K562 (cell line): ENCODE results near the gene TLE3. TPM values are rescaled to one million over a fixed set of nuclear protein-coding genes. Genes with fewer than 3 reads are reported as not detected.

ENCODE experiments used
- BRD9 ChIP-seq: fragments of 450-650 bp; IDR thresholded peaks from 2 replicates; pipeline ENCODE4 v1.6.1; 2018; ENCODE audit warnings: low read depth; ENCODE audit not compliant: partially characterized antibody
- GATA2 ChIP-seq: sonication (generic); formaldehyde crosslinking; IDR thresholded peaks from 2 replicates; pipeline ENCODE4 v1.4.0; 2020; ENCODE audit warnings: mild to moderate bottlenecking, missing genetic modification reagents
- MEF2A ChIP-seq: IDR thresholded peaks from 2 replicates; pipeline ENCODE4 v1.6.1; 2011; ENCODE audit warnings: low read depth, mild to moderate bottlenecking, low read length, moderate library complexity; ENCODE audit not compliant: control insufficient read depth
- MTA3 ChIP-seq: fragments of 450-650 bp; formaldehyde crosslinking; IDR thresholded peaks from 2 replicates; pipeline ENCODE4 v1.6.1; 2017; ENCODE audit warnings: mild to moderate bottlenecking, borderline replicate concordance
- MYBL2 ChIP-seq, 2 experiments: fragments of 450-650 bp in 1 of 2; sonication (generic) in 1 of 2; formaldehyde crosslinking in 1 of 2; IDR thresholded peaks; 2 replicates each; pipeline versions ENCODE4 v1.6.1 to v1.8.1; 2017 to 2022; ENCODE audit warnings: borderline replicate concordance in 1 of 2, inconsistent platforms in 1 of 2, low read depth in 1 of 2, mild to moderate bottlenecking in 1 of 2, missing genetic modification reagents in 1 of 2, moderate library complexity in 1 of 2
- MYC ChIP-seq, 2 experiments: fragments of 250-450 bp in 1 of 2; sonication (Bioruptor Pico) in 1 of 2; IDR thresholded peaks; 2 replicates each; pipeline versions ENCODE4 v1.5.1 to v1.6.1; 2012 to 2021; ENCODE audit warnings: low read depth in 2 of 2, borderline replicate concordance in 1 of 2, improper control_type of control experiment in 1 of 2, low read length in 1 of 2, mild to moderate bottlenecking in 1 of 2, moderate library complexity in 1 of 2
- NCOA2 ChIP-seq, 2 experiments: fragments of 450-650 bp; IDR thresholded peaks; 2 replicates each; pipeline ENCODE4 v1.6.1; 2018; ENCODE audit warnings: mild to moderate bottlenecking in 2 of 2, moderate library complexity in 1 of 2; ENCODE audit not compliant: partially characterized antibody in 2 of 2
- NR4A1 ChIP-seq, 2 experiments: fragments of 250-450 bp in 1 of 2; fragments of 450-650 bp in 1 of 2; sonication (Bioruptor Pico) in 1 of 2; IDR thresholded peaks; 2 replicates each; pipeline versions ENCODE4 v1.4.0 to v1.6.1; 2016 to 2020; ENCODE audit warnings: mild to moderate bottlenecking in 2 of 2, missing compliant biosample characterization in 1 of 2, missing genetic modification characterization in 1 of 2, moderate library complexity in 1 of 2
- TAF1 ChIP-seq: IDR thresholded peaks from 2 replicates; pipeline ENCODE4 v1.6.1; 2011; ENCODE audit warnings: mild to moderate bottlenecking, low read length, moderate library complexity; ENCODE audit not compliant: insufficient read depth, control insufficient read depth, severe bottlenecking; ENCODE audit errors: extremely low read depth
- ZKSCAN8 ChIP-seq: fragments of 200-800 bp; sonication (Bioruptor generic); IDR thresholded peaks from 2 replicates; pipeline ENCODE4 v1.6.1; 2016; ENCODE audit warnings: missing genetic modification characterization, missing compliant biosample characterization
- ZNF212 ChIP-seq: fragments of 450-650 bp; formaldehyde crosslinking; IDR thresholded peaks from 2 replicates; pipeline ENCODE4 v1.4.0; 2020; ENCODE audit warnings: mild to moderate bottlenecking
- ZNF239 ChIP-seq: fragments of 250-450 bp; sonication (Bioruptor Pico); IDR thresholded peaks from 2 replicates; pipeline ENCODE4 v1.4.0; 2020; ENCODE audit warnings: mild to moderate bottlenecking
- ZNF354B ChIP-seq: fragments of 250-450 bp; sonication (Bioruptor Pico); IDR thresholded peaks from 2 replicates; pipeline ENCODE4 v1.4.0; 2020
- polyA plus RNA-seq, 8 experiments: library from polyadenylated mRNA; depleted of rRNA in 4 of 8; stranded (reverse) in 5 of 8; unstranded in 3 of 8; fragments of >200 nt; fragmentation: Nextera tagmentation in 2 of 8; fragmentation: Illumina TruSeq in 1 of 8; extraction: Ambion mirVana in 2 of 8; extraction: Trizol in 1 of 8; gene quantifications; 2 replicates each; pipeline versions ENCODE4 v1.2.1 to v1.2.3, GENCODE V29; 2011 to 2014; ENCODE audit warnings: inconsistent platforms in 1 of 8, missing spikeins in 1 of 8
- total RNA-seq, 7 experiments: library from RNA; depleted of rRNA in 6 of 7; stranded (reverse); fragments of >200 nt in 6 of 7; fragmentation: Illumina TruSeq in 2 of 7; extraction: Trizol in 2 of 7; gene quantifications; 2 replicates each; pipeline versions ENCODE4 v1.2.1 to v1.2.3, GENCODE V29; 2011 to 2021; ENCODE audit warnings: low replicate concordance in 1 of 7
- TF ChIP-seq, protein P1 (sequence below), 2 experiments: fragments of 450-650 bp; IDR thresholded peaks; 2 replicates each; pipeline ENCODE4 v1.6.1; 2016
- TF ChIP-seq, protein P2 (sequence below): fragments of 450-650 bp; IDR thresholded peaks from 2 replicates; pipeline ENCODE4 v1.6.1; 2016; ENCODE audit warnings: antibody characterized with exemption
- TF ChIP-seq, protein P3 (sequence below): fragments of 250-450 bp; sonication (Bioruptor Pico); IDR thresholded peaks from 2 replicates; pipeline ENCODE4 v1.8.0; 2021; ENCODE audit warnings: mild to moderate bottlenecking, moderate library complexity

The TLE3 gene
- total and polyA plus RNA-seq, 9 of the 15 experiments (the other 6 are each of a cell fraction or from before 2014, with no cell fraction given), result 1.5 to 84.2 (median 14.1) TPM

DNA sequence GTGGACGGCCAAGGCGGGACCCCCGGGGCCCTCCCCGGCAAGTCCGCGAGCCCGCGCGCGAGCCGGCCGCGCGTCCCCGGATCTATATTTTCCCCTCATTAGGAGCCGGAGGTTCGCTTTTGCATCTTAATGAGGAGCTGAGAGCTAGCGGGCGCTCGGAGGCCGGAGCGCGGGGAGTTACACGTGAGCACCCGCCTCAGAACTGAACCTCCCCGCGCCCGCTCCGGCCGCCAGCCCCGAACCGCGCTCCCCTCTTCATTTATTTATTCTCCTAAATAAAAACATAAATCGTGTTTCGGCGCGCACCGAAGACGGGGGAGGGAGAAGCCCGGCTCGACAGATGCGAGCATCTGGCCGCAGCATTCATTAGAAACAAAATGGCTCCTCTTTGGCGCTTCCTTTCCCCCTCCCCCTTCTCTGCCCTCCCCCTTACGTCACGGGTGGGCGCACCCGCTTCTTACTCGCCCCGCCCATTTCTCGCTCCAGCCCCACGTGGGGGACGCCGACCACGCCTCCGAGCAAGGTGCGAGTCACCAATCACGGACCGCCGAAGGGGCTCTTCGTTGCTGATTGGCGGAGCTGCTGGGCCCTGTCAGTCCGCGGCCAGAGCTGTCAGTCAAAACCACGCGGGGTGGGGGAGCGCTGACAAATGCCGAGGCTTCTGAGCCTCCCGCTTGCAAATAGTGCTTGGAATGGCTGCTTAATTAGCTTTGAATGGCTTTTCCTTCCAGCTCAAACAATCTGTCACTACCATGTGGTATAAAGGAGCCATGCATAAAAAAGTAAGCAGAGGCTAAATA lies 1.6 kb upstream of the TLE3 start (continued):
- TF ChIP-seq NR4A1 (CRISPR knock-in tag; IDR thresholded peaks at IDR 0.05) (no peak), NR4A1 (tag; IDR thresholded peaks at IDR 0.05) (no peak), ZKSCAN8 (CRISPR knock-in tag) (no peak), BRD9 (no peak), TAF1 (peak; percentile 92), MYBL2 (IDR thresholded peaks at IDR 0.05; ENCODE audit: low read depth) (no peak), MYBL2 (CRISPR knock-in tag; IDR thresholded peaks at IDR 0.05; ENCODE audit: borderline replicate concordance) (no peak), NCOA2 (IDR thresholded peaks at IDR 0.05; ENCODE audit: partially characterized antibody in 2 of 2) (no peak), GATA2 (no peak), MTA3 (peak; percentile 56; the same call in 1 of the 2 replicates), ZNF239 (CRISPR knock-in tag) (no peak), MYC (IDR thresholded peaks at IDR 0.05; ENCODE audit: low read depth, low read length) (peak; percentile 83), MYC (CRISPR knock-in tag; IDR thresholded peaks at IDR 0.05; ENCODE audit: borderline replicate concordance, low read depth) (0 out of 2 replicates have a peak, but pooled peaks have one; percentile 46), MEF2A (no peak), ZNF212 (CRISPR knock-in tag) (no peak), ZNF354B (CRISPR knock-in tag) (no peak)
- TF ChIP-seq, protein P1, sequence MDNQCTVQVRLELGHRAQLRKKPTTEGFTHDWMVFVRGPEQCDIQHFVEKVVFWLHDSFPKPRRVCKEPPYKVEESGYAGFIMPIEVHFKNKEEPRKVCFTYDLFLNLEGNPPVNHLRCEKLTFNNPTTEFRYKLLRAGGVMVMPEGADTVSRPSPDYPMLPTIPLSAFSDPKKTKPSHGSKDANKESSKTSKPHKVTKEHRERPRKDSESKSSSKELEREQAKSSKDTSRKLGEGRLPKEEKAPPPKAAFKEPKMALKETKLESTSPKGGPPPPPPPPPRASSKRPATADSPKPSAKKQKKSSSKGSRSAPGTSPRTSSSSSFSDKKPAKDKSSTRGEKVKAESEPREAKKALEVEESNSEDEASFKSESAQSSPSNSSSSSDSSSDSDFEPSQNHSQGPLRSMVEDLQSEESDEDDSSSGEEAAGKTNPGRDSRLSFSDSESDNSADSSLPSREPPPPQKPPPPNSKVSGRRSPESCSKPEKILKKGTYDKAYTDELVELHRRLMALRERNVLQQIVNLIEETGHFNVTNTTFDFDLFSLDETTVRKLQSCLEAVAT (IDR thresholded peaks at IDR 0.05), result peak in 1 of 2 experiments; percentile 13; a peak in 1 of 4 replicates
- TF ChIP-seq, protein P2, sequence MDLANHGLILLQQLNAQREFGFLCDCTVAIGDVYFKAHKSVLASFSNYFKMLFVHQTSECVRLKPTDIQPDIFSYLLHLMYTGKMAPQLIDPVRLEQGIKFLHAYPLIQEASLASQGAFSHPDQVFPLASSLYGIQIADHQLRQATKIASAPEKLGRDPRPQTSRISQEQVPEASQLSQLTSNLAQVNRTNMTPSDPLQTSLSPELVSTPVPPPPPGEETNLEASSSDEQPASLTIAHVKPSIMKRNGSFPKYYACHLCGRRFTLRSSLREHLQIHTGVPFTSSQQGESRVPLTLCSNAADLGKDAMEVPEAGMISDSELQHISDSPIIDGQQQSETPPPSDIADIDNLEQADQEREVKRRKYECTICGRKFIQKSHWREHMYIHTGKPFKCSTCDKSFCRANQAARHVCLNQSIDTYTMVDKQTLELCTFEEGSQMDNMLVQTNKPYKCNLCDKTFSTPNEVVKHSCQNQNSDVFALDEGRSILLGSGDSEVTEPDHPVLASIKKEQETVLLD, result no peak
- TF ChIP-seq, protein P3, sequence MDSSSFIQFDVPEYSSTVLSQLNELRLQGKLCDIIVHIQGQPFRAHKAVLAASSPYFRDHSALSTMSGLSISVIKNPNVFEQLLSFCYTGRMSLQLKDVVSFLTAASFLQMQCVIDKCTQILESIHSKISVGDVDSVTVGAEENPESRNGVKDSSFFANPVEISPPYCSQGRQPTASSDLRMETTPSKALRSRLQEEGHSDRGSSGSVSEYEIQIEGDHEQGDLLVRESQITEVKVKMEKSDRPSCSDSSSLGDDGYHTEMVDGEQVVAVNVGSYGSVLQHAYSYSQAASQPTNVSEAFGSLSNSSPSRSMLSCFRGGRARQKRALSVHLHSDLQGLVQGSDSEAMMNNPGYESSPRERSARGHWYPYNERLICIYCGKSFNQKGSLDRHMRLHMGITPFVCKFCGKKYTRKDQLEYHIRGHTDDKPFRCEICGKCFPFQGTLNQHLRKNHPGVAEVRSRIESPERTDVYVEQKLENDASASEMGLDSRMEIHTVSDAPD (CRISPR knock-in tag), result no peak
